GM21529 (cell line): Measurements from ENCODE around the gene SLC25A21.

Experiments used
- ATAC-seq: cut with Tn5 transposase; IDR thresholded peaks from one replicate; pipeline ENCODE4 v1.9.1; 2021; ENCODE audit not compliant: unreplicated experiment

The SLC25A21 gene

GRCh38 chr14:36674659-36675058, 497.7 kb downstream of the SLC25A21 start:
- no peak for ATAC-seq

- ATAC-seq = no peak
Measured at GRCh38 chr14:36672095-36672494, 500.3 kb downstream of the SLC25A21 start.

GRCh38 chr14:36671149-36671548, 501.3 kb downstream of the SLC25A21 start:
- ATAC-seq = no peak

GRCh38 chr14:36667679-36668078, 504.7 kb downstream of the SLC25A21 start:
- no peak for ATAC-seq

- no peak for ATAC-seq
Measured at GRCh38 chr14:36666416-36667206, 505.8 kb downstream of the SLC25A21 start.

- ATAC-seq = no peak
Measured at GRCh38 chr14:36665887-36666415, 506.5 kb downstream of the SLC25A21 start.

GRCh38 chr14:36664322-36665193, 507.8 kb downstream of the SLC25A21 start:
- no peak for ATAC-seq

GRCh38 chr14:36663404-36664321, 508.7 kb downstream of the SLC25A21 start:
- ATAC-seq = no peak

- no peak for ATAC-seq
Measured at GRCh38 chr14:36662543-36663403, 509.6 kb downstream of the SLC25A21 start.

GRCh38 chr14:36662258-36662542, 510.2 kb downstream of the SLC25A21 start:
- ATAC-seq = no peak

GRCh38 chr14:36661506-36662257, 510.7 kb downstream of the SLC25A21 start, which contains the start of gene PAX9:
TSS of gene PAX9 (plus strand) at chr14:36661860. CDS start at chr14:36662090, 230 bp downstream.
- peak; percentile 70 for ATAC-seq

- no peak for ATAC-seq
Measured at GRCh38 chr14:36660736-36661505, 511.5 kb downstream of the SLC25A21 start.

GRCh38 chr14:36659822-36660735, 512.3 kb downstream of the SLC25A21 start:
- ATAC-seq = no peak

- no peak for ATAC-seq
Measured at GRCh38 chr14:36659010-36659821, 513.2 kb downstream of the SLC25A21 start.

GRCh38 chr14:36658123-36659009, 514.0 kb downstream of the SLC25A21 start:
- ATAC-seq = no peak
